Glutamatergic neuron (in vitro differentiated cells): ENCODE results near the gene ZNF618. TPM values are rescaled to one million over a fixed set of nuclear protein-coding genes. Genes with fewer than 3 reads are reported as not detected.
A peak's percentile ranks its signal among the peaks of the same experiment; 100 is the strongest.

ENCODE experiments used
- DNase-seq: peaks from one replicate; pipeline ENCODE4 v3.0.0; 2022
- H3K27ac Mint-ChIP-seq: one replicate; pipeline ENCODE4 v1.8.0; 2020; ENCODE audit warnings: mild to moderate bottlenecking, mixed read lengths, inconsistent platforms; ENCODE audit not compliant: unreplicated experiment
- H3K27me3 Mint-ChIP-seq: one replicate; pipeline ENCODE4 v1.8.0; 2020; ENCODE audit warnings: mild to moderate bottlenecking, moderate library complexity, mixed read lengths, inconsistent platforms; ENCODE audit not compliant: unreplicated experiment
- H3K36me3 Mint-ChIP-seq: one replicate; pipeline ENCODE4 v1.8.0; 2020; ENCODE audit warnings: mild to moderate bottlenecking, mixed read lengths, inconsistent platforms; ENCODE audit not compliant: unreplicated experiment
- H3K4me1 Mint-ChIP-seq: one replicate; pipeline ENCODE4 v1.8.0; 2020; ENCODE audit warnings: mild to moderate bottlenecking, low read depth, mixed read lengths, inconsistent platforms; ENCODE audit not compliant: unreplicated experiment
- H3K4me3 Mint-ChIP-seq: one replicate; pipeline ENCODE4 v1.8.0; 2020; ENCODE audit warnings: mild to moderate bottlenecking, mixed read lengths, inconsistent platforms; ENCODE audit not compliant: unreplicated experiment
- H3K9me3 Mint-ChIP-seq: one replicate; pipeline ENCODE4 v1.8.0; 2020; ENCODE audit warnings: mild to moderate bottlenecking, moderate library complexity, mixed read lengths, inconsistent platforms; ENCODE audit not compliant: unreplicated experiment
- total RNA-seq: library from RNA; stranded (reverse); fragmentation: NEBNext Ultra II Directional; extraction: Animal tissue kit (Norgen Biotek cat#: 25700); gene quantifications from one replicate; pipeline ENCODE4 v1.2.1, GENCODE V29; 2021; ENCODE audit not compliant: unreplicated experiment
- TF ChIP-seq, protein P1 (sequence below): fragments of 200-600 bp; sonication (generic); IDR thresholded peaks from one replicate; pipeline ENCODE4 v1.5.0; 2021; ENCODE audit not compliant: partially characterized antibody, unreplicated experiment

Gene ZNF618
- total RNA-seq, 1 donor from 2014 or later, result 114 TPM

- Mint-ChIP-seq H3K4me1 (peaks cover 53% of the 10 kb centered on the region), H3K9me3 (peaks cover 16% of the 10 kb centered on the region), H3K27me3 (peaks cover 12% of the 10 kb centered on the region), H3K4me3 (no peak overlapping the region), H3K36me3 (peaks cover 9% of the 10 kb centered on the region), H3K27ac (peak overlapping the region; percentile 40)
- TF ChIP-seq, protein P1, sequence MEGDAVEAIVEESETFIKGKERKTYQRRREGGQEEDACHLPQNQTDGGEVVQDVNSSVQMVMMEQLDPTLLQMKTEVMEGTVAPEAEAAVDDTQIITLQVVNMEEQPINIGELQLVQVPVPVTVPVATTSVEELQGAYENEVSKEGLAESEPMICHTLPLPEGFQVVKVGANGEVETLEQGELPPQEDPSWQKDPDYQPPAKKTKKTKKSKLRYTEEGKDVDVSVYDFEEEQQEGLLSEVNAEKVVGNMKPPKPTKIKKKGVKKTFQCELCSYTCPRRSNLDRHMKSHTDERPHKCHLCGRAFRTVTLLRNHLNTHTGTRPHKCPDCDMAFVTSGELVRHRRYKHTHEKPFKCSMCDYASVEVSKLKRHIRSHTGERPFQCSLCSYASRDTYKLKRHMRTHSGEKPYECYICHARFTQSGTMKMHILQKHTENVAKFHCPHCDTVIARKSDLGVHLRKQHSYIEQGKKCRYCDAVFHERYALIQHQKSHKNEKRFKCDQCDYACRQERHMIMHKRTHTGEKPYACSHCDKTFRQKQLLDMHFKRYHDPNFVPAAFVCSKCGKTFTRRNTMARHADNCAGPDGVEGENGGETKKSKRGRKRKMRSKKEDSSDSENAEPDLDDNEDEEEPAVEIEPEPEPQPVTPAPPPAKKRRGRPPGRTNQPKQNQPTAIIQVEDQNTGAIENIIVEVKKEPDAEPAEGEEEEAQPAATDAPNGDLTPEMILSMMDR, result no peak
- DNase-seq, result no peak
Measured at GRCh38 chr9:113945784-113946183, 69.7 kb downstream of the ZNF618 start.

DNA sequence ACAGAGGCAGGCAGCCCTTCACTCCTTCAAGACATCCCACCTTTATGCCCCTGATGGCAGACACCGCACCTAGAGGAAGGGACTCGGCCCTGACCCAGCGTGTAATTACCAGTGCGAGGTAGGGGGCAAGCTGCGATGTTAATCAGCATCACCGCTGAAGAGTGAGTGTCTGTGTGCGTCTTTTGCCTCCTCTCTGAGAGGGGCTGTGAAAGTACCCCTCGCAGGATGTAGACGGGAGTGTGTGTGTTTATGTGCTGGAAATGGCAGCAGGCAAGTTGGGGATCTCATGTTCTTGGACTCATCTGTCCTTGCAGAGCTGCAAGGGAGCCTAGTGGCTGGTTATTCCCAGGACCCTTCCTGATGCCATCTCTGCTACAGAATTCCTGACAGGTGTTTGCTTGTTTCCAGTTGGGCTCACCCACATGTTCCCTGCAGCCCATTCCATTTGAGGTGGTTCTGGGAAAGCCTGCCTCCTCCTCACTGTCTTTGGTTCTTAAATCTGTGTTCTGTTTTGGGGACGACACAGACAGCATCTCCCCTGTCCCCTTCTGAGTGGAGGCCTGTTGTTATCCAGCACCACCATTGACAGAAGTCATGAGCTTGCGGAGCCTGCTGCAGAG is 70.5 kb downstream of the ZNF618 start:
- H3K4me3 Mint-ChIP-seq, result no peak overlapping the region
- peak overlapping the region; percentile 23 for H3K27ac Mint-ChIP-seq
- no peak for DNase-seq
- H3K36me3 Mint-ChIP-seq, result peaks cover 9% of the 10 kb centered on the region
- H3K4me1 Mint-ChIP-seq, result peaks cover 45% of the 10 kb centered on the region
- H3K27me3 Mint-ChIP-seq, result peaks cover 13% of the 10 kb centered on the region
- TF ChIP-seq, protein P1, result no peak
- H3K9me3 Mint-ChIP-seq, result peaks cover 16% of the 10 kb centered on the region

- peaks cover 16% of the 10 kb centered on the region for H3K9me3 Mint-ChIP-seq
- H3K4me1 Mint-ChIP-seq, result peaks cover 46% of the 10 kb centered on the region
- no peak for DNase-seq
- TF ChIP-seq, protein P1, result no peak
- H3K27ac Mint-ChIP-seq, result no peak overlapping the region
- H3K27me3 Mint-ChIP-seq, result peaks cover 13% of the 10 kb centered on the region
- peaks cover 3% of the 10 kb centered on the region for H3K36me3 Mint-ChIP-seq
- H3K4me3 Mint-ChIP-seq, result no peak overlapping the region
Measured at GRCh38 chr9:113947941-113948340, 71.8 kb downstream of the ZNF618 start.

- TF ChIP-seq, protein P1, result no peak
- H3K27ac Mint-ChIP-seq, result no peak overlapping the region
- H3K4me3 Mint-ChIP-seq, result no peak overlapping the region
- H3K27me3 Mint-ChIP-seq, result peaks cover 13% of the 10 kb centered on the region
- H3K36me3 Mint-ChIP-seq, result peaks cover 3% of the 10 kb centered on the region
- peaks cover 16% of the 10 kb centered on the region for H3K9me3 Mint-ChIP-seq
- no peak for DNase-seq
- peaks cover 47% of the 10 kb centered on the region for H3K4me1 Mint-ChIP-seq
Measured at GRCh38 chr9:113948891-113949570, 72.9 kb downstream of the ZNF618 start.

GRCh38 chr9:113949571-113950078 is 73.5 kb downstream of the ZNF618 start:
- peaks cover 3% of the 10 kb centered on the region for H3K36me3 Mint-ChIP-seq
- H3K4me1 Mint-ChIP-seq, result peaks cover 52% of the 10 kb centered on the region
- H3K9me3 Mint-ChIP-seq, result peaks cover 16% of the 10 kb centered on the region
- no peak overlapping the region for H3K27ac Mint-ChIP-seq
- DNase-seq, result no peak
- TF ChIP-seq, protein P1, result no peak
- H3K27me3 Mint-ChIP-seq, result peaks cover 13% of the 10 kb centered on the region
- peak overlapping the region; percentile 56 for H3K4me3 Mint-ChIP-seq
